Measurements from ENCODE around the gene EZH2. TPM values are rescaled to one million over a fixed set of nuclear protein-coding genes. Genes with fewer than 3 reads are reported as not detected.

Gene EZH2
- total RNA-seq, 1 experiment from 2014 or later = 35.4 TPM

DNA sequence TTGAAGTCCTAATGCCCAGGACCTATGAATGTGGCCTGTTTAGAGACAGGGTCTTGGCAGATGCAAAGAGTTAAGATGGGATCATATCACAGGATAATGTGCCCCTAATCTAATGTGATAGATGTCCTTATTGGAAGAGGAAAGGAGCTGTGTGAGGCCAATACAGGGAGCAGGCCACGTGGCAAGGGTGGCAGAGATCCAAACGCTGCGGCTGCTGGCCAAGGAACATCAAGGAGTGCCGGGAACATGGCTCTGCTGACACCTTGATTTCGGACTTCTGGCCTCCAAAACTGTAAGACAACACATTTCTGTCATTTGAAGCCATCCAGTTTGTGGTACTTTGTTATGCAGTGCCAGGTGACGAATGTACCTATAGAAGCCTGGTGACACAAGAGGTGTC lies 37.7 kb upstream of the EZH2 start:
- H3K27ac Mint-ChIP-seq = no peak overlapping the region
- peaks cover 9% of the 10 kb centered on the region for H3K9me3 Mint-ChIP-seq
- no peak for ATAC-seq
- peaks cover 8% of the 10 kb centered on the region for H3K4me1 Mint-ChIP-seq
- DNase-seq (ENCODE audit: low spot score) = no peak
- H3K36me3 Mint-ChIP-seq = no peaks in the 10 kb centered on the region; the same call in 1 of the 2 replicates
- no peaks in the 10 kb centered on the region for H3K27me3 Mint-ChIP-seq (ENCODE audit: low read depth)
- H3K4me3 Mint-ChIP-seq = no peak overlapping the region
- TF ChIP-seq, protein P1, sequence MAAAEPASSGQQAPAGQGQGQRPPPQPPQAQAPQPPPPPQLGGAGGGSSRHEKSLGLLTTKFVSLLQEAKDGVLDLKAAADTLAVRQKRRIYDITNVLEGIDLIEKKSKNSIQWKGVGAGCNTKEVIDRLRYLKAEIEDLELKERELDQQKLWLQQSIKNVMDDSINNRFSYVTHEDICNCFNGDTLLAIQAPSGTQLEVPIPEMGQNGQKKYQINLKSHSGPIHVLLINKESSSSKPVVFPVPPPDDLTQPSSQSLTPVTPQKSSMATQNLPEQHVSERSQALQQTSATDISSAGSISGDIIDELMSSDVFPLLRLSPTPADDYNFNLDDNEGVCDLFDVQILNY (CRISPR knock-in tag; IDR thresholded peaks at IDR 0.05) = no peak
- TF ChIP-seq, protein P2, sequence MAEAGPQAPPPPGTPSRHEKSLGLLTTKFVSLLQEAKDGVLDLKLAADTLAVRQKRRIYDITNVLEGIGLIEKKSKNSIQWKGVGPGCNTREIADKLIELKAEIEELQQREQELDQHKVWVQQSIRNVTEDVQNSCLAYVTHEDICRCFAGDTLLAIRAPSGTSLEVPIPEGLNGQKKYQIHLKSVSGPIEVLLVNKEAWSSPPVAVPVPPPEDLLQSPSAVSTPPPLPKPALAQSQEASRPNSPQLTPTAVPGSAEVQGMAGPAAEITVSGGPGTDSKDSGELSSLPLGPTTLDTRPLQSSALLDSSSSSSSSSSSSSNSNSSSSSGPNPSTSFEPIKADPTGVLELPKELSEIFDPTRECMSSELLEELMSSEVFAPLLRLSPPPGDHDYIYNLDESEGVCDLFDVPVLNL (CRISPR knock-in tag; IDR thresholded peaks at IDR 0.05; ENCODE audit: borderline replicate concordance, low read depth) = no peak
- no peak for TF ChIP-seq NR1H2 (CRISPR knock-in tag; IDR thresholded peaks at IDR 0.05)
- CTCF ChIA-PET = no interaction called here
- POLR2A ChIA-PET = no interaction called here

DNA sequence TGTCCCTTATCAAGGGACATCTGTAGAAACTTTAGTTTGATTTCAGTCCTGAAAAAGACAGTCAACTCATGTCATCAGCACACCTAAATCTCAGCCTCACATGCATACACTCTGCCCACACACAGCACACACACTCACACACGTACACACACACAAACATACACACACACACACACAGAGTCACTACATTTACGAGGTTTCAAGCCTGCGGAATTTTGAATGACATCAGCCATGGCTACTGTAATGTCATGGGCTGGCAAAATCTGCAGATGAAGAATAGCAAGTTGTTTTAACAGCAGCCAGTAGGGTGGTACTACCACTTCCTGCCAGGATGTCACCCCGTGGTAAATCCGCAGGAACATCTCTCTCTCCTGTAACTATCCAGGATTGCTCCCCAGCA lies 37.1 kb upstream of the EZH2 start:
- CTCF ChIA-PET = interaction anchor here (0.6 kb wide), 1 partner anchor 189 kb away, joined by 3 read pairs; no protein-coding TSS in a partner anchor
- no peak overlapping the region for H3K4me3 Mint-ChIP-seq
- H3K27ac Mint-ChIP-seq = no peak overlapping the region
- H3K9me3 Mint-ChIP-seq = peaks cover 9% of the 10 kb centered on the region
- H3K36me3 Mint-ChIP-seq = no peaks in the 10 kb centered on the region; the same call in 1 of the 2 replicates
- POLR2A ChIA-PET = no interaction called here
- no peaks in the 10 kb centered on the region for H3K27me3 Mint-ChIP-seq (ENCODE audit: low read depth)
- H3K4me1 Mint-ChIP-seq = peaks cover 8% of the 10 kb centered on the region
- TF ChIP-seq NFE2L1 (CRISPR knock-in tag; IDR thresholded peaks at IDR 0.05) = no peak
- no peak for TF ChIP-seq NFYB (CRISPR knock-in tag; conservative IDR thresholded peaks at IDR 0.05; ENCODE audit: low read depth)
- no peak for TF ChIP-seq ATF1 (CRISPR knock-in tag; IDR thresholded peaks at IDR 0.05)
- TF ChIP-seq, protein P3, sequence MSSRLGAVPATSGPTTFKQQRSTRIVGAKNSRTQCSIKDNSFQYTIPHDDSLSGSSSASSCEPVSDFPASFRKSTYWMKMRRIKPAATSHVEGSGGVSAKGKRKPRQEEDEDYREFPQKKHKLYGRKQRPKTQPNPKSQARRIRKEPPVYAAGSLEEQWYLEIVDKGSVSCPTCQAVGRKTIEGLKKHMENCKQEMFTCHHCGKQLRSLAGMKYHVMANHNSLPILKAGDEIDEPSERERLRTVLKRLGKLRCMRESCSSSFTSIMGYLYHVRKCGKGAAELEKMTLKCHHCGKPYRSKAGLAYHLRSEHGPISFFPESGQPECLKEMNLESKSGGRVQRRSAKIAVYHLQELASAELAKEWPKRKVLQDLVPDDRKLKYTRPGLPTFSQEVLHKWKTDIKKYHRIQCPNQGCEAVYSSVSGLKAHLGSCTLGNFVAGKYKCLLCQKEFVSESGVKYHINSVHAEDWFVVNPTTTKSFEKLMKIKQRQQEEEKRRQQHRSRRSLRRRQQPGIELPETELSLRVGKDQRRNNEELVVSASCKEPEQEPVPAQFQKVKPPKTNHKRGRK (CRISPR knock-in tag; IDR thresholded peaks at IDR 0.05; ENCODE audit: borderline replicate concordance) = no peak
- TF ChIP-seq, protein P4, sequence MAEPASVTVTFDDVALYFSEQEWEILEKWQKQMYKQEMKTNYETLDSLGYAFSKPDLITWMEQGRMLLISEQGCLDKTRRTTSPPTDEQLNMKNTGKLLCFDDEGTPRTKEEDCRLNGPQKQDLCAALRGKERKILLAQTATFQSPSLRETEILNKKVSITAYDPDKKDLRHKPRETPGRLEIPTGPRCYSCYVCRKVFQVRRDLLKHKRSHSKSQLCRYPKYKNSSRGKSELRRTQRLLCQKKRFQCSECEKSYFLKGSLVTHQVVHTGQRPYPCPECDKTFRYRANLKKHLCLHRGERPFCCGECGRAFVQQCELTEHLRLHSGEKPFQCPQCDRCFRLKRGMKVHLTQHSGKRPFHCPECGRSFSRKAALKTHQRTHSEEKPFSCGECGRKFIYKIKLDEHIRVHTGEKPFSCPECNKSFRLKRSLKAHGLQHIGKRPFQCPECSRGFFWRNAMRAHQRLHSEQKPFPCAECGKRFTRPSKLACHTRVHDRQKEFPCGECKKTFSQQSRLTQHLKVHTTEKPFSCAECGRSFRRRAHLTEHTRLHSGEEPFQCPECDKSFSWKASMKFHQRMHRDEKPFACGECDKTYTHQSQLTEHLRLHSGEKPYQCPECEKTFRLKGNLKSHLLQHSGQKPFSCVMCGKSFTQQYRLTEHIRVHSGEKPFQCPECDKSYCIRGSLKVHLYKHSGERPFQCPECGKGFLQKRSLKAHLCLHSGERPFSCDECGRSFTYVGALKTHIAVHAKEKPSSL (CRISPR knock-in tag; conservative IDR thresholded peaks at IDR 0.05) = no peak
- TF ChIP-seq HMGA2 (CRISPR knock-in tag; IDR thresholded peaks at IDR 0.05) = no peak
- TF ChIP-seq ELF4 (CRISPR knock-in tag; IDR thresholded peaks at IDR 0.05; ENCODE audit: low read depth) = no peak
- TF ChIP-seq, protein P5, sequence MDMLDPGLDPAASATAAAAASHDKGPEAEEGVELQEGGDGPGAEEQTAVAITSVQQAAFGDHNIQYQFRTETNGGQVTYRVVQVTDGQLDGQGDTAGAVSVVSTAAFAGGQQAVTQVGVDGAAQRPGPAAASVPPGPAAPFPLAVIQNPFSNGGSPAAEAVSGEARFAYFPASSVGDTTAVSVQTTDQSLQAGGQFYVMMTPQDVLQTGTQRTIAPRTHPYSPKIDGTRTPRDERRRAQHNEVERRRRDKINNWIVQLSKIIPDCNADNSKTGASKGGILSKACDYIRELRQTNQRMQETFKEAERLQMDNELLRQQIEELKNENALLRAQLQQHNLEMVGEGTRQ (CRISPR knock-in tag; IDR thresholded peaks at IDR 0.05) = no peak
- no peak for TF ChIP-seq KAT7 (CRISPR knock-in tag; IDR thresholded peaks at IDR 0.05; ENCODE audit: borderline replicate concordance)
- no peak for TF ChIP-seq ZNF121 (CRISPR knock-in tag; IDR thresholded peaks at IDR 0.05)
- TF ChIP-seq, protein P6, sequence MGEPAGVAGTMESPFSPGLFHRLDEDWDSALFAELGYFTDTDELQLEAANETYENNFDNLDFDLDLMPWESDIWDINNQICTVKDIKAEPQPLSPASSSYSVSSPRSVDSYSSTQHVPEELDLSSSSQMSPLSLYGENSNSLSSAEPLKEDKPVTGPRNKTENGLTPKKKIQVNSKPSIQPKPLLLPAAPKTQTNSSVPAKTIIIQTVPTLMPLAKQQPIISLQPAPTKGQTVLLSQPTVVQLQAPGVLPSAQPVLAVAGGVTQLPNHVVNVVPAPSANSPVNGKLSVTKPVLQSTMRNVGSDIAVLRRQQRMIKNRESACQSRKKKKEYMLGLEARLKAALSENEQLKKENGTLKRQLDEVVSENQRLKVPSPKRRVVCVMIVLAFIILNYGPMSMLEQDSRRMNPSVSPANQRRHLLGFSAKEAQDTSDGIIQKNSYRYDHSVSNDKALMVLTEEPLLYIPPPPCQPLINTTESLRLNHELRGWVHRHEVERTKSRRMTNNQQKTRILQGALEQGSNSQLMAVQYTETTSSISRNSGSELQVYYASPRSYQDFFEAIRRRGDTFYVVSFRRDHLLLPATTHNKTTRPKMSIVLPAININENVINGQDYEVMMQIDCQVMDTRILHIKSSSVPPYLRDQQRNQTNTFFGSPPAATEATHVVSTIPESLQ (CRISPR knock-in tag; IDR thresholded peaks at IDR 0.05) = no peak
- ATAC-seq (peak; percentile 41), DNase-seq (ENCODE audit: low spot score) (no peak)
